KMS-11 (cell line): ENCODE data around the gene ATP8A1.
A peak's percentile ranks its signal among the peaks of the same experiment; 100 is the strongest.
"Not testable (repeated sequence)": the region's sequence is repeated elsewhere in the genome, so short reads cannot be mapped to it uniquely, and the experiment has no call there.

Experiments used
- H2AFZ ChIP-seq: fragments of 200-600 bp; sonication (generic); 2 replicates; pipeline ENCODE4 v1.6.1; 2016; ENCODE audit warnings: antibody characterized with exemption, mixed run types, low read depth
- H3K27ac ChIP-seq: fragments of 200-600 bp; sonication (generic); 2 replicates; pipeline ENCODE4 v1.6.1; 2016; ENCODE audit warnings: mild to moderate bottlenecking, mixed run types
- H3K27me3 ChIP-seq: fragments of 200-600 bp; sonication (generic); 2 replicates; pipeline ENCODE4 v1.6.1; 2017; ENCODE audit warnings: mild to moderate bottlenecking, low read depth, mixed run types, moderate library complexity; ENCODE audit not compliant: insufficient read depth
- H3K36me3 ChIP-seq: fragments of 200-600 bp; sonication (generic); 2 replicates; pipeline ENCODE4 v1.6.1; 2017; ENCODE audit warnings: mild to moderate bottlenecking, mixed run types; ENCODE audit not compliant: insufficient read depth
- H3K4me1 ChIP-seq: fragments of 200-600 bp; sonication (generic); 2 replicates; pipeline ENCODE4 v1.6.1; 2016; ENCODE audit warnings: mild to moderate bottlenecking, low read depth, mixed run types; ENCODE audit not compliant: poor library complexity, severe bottlenecking
- H3K4me2 ChIP-seq: fragments of 200-600 bp; sonication (generic); 2 replicates; pipeline ENCODE4 v1.7.0; 2016; ENCODE audit warnings: mild to moderate bottlenecking, mixed run types
- H3K4me3 ChIP-seq: fragments of 200-600 bp; sonication (generic); IDR thresholded peaks from 2 replicates; pipeline ENCODE4 v1.6.1; 2017; ENCODE audit warnings: low read depth, low read length, mixed read lengths; ENCODE audit not compliant: insufficient read depth
- H3K79me2 ChIP-seq: fragments of 200-600 bp; sonication (generic); 2 replicates; pipeline ENCODE4 v1.6.1; 2016; ENCODE audit warnings: low read depth, mixed run types; ENCODE audit not compliant: insufficient read depth
- H3K9ac ChIP-seq: fragments of 200-600 bp; sonication (generic); 2 replicates; pipeline ENCODE4 v1.6.1; 2016; ENCODE audit warnings: mild to moderate bottlenecking, mixed run types
- H4K20me1 ChIP-seq: fragments of 200-600 bp; sonication (generic); 2 replicates; pipeline ENCODE4 v1.6.1; 2016; ENCODE audit warnings: mild to moderate bottlenecking, mixed run types; ENCODE audit not compliant: insufficient read depth
- TF ChIP-seq, protein P1 (sequence below): fragments of 200-600 bp; sonication (generic); conservative IDR thresholded peaks from 2 replicates; pipeline ENCODE4 v1.6.1; 2017; ENCODE audit warnings: low read depth, mild to moderate bottlenecking, antibody characterized with exemption, low read length, moderate library complexity, mixed read lengths

ATP8A1 gene

DNA sequence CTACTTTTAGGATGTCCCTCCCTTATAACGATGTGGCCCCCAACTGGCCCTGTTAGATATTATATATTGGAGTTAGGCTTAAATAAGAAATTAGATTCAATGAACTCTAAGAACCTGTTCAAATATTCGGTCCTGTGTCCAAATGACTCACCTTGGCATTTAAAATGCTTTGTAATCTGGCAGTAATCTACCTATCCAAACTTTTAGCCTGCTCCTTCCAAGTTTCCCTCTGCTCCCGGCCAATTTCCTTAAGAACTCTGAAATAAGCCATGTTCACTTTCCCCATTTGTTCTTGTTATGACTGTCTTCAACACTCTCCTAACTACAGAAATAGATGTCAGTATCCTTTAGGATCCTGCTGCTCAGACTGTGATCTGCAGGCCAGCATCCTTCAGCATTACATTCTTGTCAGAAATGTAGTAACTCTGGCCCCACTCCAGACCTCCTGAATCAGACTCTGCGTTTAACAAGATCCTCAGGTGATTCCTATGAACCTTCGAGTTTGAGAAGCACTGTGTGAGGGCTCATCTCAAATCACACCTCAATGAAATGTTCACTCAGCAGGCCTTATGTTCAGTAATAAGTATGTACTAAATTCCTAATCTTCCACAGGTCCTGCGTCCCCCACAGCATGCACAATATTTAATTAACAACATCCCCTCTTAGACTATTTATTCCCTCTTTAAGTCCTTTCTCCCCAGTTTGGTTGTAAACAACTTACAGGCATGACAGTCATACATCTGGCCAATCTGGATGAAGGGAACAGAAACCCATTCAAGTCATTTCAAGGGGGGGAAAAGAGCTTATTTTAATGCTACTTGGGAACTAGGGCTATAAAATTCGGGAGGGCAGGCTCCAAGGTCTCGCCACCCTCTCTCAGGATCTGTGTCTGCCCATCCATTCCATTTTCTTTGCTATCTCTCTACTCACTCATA lies 3.0 kb downstream of the ATP8A1 start:
- Histone ChIP-seq H2AFZ (no peak overlapping the region), H4K20me1 (no peaks in the 10 kb centered on the region), H3K4me1 (peaks cover 24% of the 10 kb centered on the region), H3K4me3 (no peak overlapping the region), H3K79me2 (peaks cover 16% of the 10 kb centered on the region; the same call in 1 of the 2 replicates), H3K27me3 (no peaks in the 10 kb centered on the region), H3K36me3 (no peaks in the 10 kb centered on the region), H3K4me2 (peak overlapping the region; percentile 88), H3K27ac (no peak overlapping the region), H3K9ac (no peak overlapping the region)
- TF ChIP-seq, protein P1, sequence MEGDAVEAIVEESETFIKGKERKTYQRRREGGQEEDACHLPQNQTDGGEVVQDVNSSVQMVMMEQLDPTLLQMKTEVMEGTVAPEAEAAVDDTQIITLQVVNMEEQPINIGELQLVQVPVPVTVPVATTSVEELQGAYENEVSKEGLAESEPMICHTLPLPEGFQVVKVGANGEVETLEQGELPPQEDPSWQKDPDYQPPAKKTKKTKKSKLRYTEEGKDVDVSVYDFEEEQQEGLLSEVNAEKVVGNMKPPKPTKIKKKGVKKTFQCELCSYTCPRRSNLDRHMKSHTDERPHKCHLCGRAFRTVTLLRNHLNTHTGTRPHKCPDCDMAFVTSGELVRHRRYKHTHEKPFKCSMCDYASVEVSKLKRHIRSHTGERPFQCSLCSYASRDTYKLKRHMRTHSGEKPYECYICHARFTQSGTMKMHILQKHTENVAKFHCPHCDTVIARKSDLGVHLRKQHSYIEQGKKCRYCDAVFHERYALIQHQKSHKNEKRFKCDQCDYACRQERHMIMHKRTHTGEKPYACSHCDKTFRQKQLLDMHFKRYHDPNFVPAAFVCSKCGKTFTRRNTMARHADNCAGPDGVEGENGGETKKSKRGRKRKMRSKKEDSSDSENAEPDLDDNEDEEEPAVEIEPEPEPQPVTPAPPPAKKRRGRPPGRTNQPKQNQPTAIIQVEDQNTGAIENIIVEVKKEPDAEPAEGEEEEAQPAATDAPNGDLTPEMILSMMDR = no peak

DNA sequence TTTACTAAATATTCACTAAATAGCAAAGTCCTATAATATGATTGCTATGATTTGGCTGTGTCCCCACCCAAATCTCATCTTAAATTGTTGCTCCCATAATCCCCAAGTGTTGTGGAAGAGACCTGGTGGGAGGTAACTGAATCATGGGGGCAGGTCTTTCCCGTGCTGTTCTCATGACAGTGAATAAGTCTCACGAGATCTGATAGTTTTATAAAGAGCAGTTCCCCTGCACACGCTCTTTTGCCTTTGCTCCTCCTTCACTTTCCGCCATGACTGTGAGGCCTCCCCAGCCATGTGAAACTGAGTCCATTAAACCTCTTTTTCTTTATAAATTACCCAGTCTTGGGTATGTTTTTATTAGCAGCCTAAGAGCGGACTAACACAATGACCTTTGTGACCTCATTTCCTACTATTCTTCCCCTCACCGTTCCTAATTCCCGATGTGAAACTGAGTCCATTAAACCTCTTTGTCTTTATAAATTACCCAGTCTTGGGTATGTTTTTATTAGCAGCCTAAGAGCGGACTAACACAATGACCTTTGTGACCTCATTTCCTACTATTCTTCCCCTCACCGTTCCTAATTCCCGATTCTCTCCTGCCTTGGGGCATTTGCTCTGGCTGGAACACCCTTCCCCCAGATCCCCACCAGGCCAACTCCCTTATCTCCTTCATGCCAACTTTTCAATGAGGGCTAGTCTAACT lies 4.2 kb downstream of the ATP8A1 start:
- Histone ChIP-seq H3K4me1 (peaks cover 15% of the 10 kb centered on the region), H3K79me2 (peaks cover 19% of the 10 kb centered on the region; the same call in 1 of the 2 replicates)
- H4K20me1 ChIP-seq, H3K27ac ChIP-seq, H3K9ac ChIP-seq, H3K4me2 ChIP-seq, H3K27me3 ChIP-seq, H3K4me3 ChIP-seq, H3K36me3 ChIP-seq, H2AFZ ChIP-seq: not testable (repeated sequence)

DNA sequence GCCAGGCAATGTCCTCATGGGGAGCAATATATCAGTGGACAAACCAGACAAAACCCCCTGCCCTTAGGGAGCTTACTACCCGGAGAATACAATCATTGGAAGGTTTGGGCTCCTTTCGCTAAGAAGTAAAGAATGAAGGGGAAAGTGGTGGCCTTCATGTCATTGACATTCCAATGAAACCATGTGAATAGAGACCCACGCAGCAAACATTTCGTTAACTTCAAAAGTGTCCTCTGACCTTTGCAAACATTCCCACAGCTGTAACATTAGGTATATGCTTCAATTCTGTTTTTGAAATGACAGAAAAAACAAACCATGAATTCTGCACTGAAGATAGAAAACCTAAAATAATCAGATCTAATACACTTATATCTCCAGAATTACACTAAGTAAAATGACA lies 7.0 kb downstream of the ATP8A1 start:
- Histone ChIP-seq H3K36me3 (no peaks in the 10 kb centered on the region), H2AFZ (no peak overlapping the region), H3K4me1 (peaks cover 11% of the 10 kb centered on the region), H3K27ac (no peak overlapping the region), H3K4me2 (no peak overlapping the region), H4K20me1 (no peaks in the 10 kb centered on the region), H3K9ac (no peak overlapping the region), H3K79me2 (peaks cover 9% of the 10 kb centered on the region; the same call in 1 of the 2 replicates), H3K4me3 (no peak overlapping the region), H3K27me3 (no peaks in the 10 kb centered on the region)
- TF ChIP-seq, protein P1 = no peak

DNA sequence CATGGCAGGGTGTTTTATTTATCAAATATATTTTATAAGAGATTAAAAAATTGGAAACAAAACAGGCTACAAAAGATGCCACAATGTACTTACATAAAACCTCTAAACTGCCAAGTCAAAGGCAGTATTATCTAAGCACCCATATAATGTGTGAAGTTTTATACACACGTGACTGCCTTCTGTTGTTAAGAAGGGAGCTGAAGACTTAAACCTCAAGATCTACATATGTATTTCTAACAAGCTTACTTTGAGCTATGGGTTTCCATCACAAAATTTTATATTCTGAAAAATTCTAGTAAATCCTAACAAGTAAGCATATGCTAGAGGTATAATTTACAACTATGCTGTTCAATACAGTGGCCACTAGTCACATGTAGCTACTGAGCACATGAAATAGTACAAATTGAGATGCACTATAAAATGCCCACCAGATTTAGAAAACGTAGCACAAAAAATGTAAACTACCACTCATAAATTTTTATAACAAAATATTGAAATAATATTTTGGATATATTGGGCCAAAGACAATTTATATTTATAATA lies 9.8 kb downstream of the ATP8A1 start:
- Histone ChIP-seq H3K27me3 (no peaks in the 10 kb centered on the region), H3K27ac (no peak overlapping the region), H3K4me3 (no peak overlapping the region), H2AFZ (no peak overlapping the region), H3K79me2 (0 out of 2 replicates have a peak, but pooled peaks cover 5% of the 10 kb centered on the region), H3K9ac (no peak overlapping the region), H3K4me2 (no peak overlapping the region), H3K4me1 (peaks cover 10% of the 10 kb centered on the region), H4K20me1 (no peaks in the 10 kb centered on the region), H3K36me3 (no peaks in the 10 kb centered on the region)
- TF ChIP-seq, protein P1 = no peak
